Gastrocnemius medialis (tissue), 4 donors: ENCODE measurements around the gene PDXK.

ENCODE experiments used
- POLR2A ChIP-seq, 2 donors: fragments of 450-650 bp; IDR thresholded peaks; one replicate each; pipeline ENCODE4 v1.6.1; 2017; ENCODE audit warnings: antibody characterized with exemption in 2 of 2, mild to moderate bottlenecking in 2 of 2, moderate library complexity in 2 of 2
- TF ChIP-seq, protein P1 (sequence below), 5 experiments: fragments of 450-650 bp in 3 of 5; fragments of 200-600 bp in 2 of 5; sonication (generic) in 2 of 5; IDR thresholded peaks in 4 of 5; conservative IDR thresholded peaks in 1 of 5; 1 replicate in 4 of 5; 2 replicates in 1 of 5; pipeline ENCODE4 v1.5.1; 2016 to 2019; ENCODE audit warnings: antibody characterized with exemption in 5 of 5, mild to moderate bottlenecking in 3 of 5, moderate library complexity in 3 of 5

GRCh38 chr21:43810505-43811261, 91.8 kb downstream of the PDXK start:
- no peak for TF ChIP-seq POLR2A (IDR thresholded peaks at IDR 0.05)
- TF ChIP-seq, protein P1, sequence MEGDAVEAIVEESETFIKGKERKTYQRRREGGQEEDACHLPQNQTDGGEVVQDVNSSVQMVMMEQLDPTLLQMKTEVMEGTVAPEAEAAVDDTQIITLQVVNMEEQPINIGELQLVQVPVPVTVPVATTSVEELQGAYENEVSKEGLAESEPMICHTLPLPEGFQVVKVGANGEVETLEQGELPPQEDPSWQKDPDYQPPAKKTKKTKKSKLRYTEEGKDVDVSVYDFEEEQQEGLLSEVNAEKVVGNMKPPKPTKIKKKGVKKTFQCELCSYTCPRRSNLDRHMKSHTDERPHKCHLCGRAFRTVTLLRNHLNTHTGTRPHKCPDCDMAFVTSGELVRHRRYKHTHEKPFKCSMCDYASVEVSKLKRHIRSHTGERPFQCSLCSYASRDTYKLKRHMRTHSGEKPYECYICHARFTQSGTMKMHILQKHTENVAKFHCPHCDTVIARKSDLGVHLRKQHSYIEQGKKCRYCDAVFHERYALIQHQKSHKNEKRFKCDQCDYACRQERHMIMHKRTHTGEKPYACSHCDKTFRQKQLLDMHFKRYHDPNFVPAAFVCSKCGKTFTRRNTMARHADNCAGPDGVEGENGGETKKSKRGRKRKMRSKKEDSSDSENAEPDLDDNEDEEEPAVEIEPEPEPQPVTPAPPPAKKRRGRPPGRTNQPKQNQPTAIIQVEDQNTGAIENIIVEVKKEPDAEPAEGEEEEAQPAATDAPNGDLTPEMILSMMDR (IDR thresholded peaks at IDR 0.05 in 4 of 5, conservative IDR thresholded peaks at IDR 0.05 in 1 of 5): peak; percentile 93 to 99 (median 97)
